Mesenteric fat pad (tissue), 1 donor: ENCODE data around the gene PRRX2. TPM values are rescaled to one million over a fixed set of nuclear protein-coding genes. Genes with fewer than 3 reads are reported as not detected.
"Not testable (repeated sequence)": the region's sequence is repeated elsewhere in the genome, so short reads cannot be mapped to it uniquely, and the experiment has no call there.

Source experiments
- DNase-seq: peaks from one replicate; pipeline ENCODE4 v3.0.0-alpha.2; 2020; ENCODE audit warnings: low spot score
- total RNA-seq: library from RNA; stranded (reverse); fragmentation: NEBNext Ultra II Directional; extraction: Animal tissue kit (Norgen Biotek cat#: 25700); gene quantifications from one replicate; pipeline ENCODE4 v1.2.1, GENCODE V29; 2021
- donor health status: DM: yes; HTN: yes; CAD: no.

The PRRX2 gene
- total RNA-seq, 1 donor from 2014 or later: 8.5 TPM

- no peak for DNase-seq
Measured at GRCh38 chr9:129653823-129654553, 11.5 kb upstream of the PRRX2 start.

GRCh38 chr9:129654554-129655040 lies 10.8 kb upstream of the PRRX2 start:
- no peak for DNase-seq

- DNase-seq: no peak
Measured at GRCh38 chr9:129655154-129655553, 10.3 kb upstream of the PRRX2 start.

GRCh38 chr9:129655696-129656095 lies 9.8 kb upstream of the PRRX2 start:
- no peak for DNase-seq

- DNase-seq: no peak
Measured at GRCh38 chr9:129656795-129657390, 8.6 kb upstream of the PRRX2 start.

- DNase-seq: no peak
Measured at GRCh38 chr9:129661029-129661428, 4.4 kb upstream of the PRRX2 start.

- not testable (repeated sequence) for DNase-seq
Measured at GRCh38 chr9:129662239-129662638, 3.2 kb upstream of the PRRX2 start.

GRCh38 chr9:129664746-129665388 lies 580 bp upstream of the PRRX2 start:
- no peak for DNase-seq

- no peak for DNase-seq
Measured at GRCh38 chr9:129665814-129666520, 520 bp downstream of the PRRX2 start.

- no peak for DNase-seq
Measured at GRCh38 chr9:129666575-129666974, 1.1 kb downstream of the PRRX2 start.

GRCh38 chr9:129667378-129667777 lies 1.9 kb downstream of the PRRX2 start:
- no peak for DNase-seq

- no peak for DNase-seq
Measured at GRCh38 chr9:129667850-129668249, 2.4 kb downstream of the PRRX2 start.

GRCh38 chr9:129669141-129669718 lies 3.8 kb downstream of the PRRX2 start:
- DNase-seq: no peak

- no peak for DNase-seq
Measured at GRCh38 chr9:129669946-129670345, 4.5 kb downstream of the PRRX2 start.

- DNase-seq: no peak
Measured at GRCh38 chr9:129671065-129671464, 5.6 kb downstream of the PRRX2 start.

- DNase-seq: no peak
Measured at GRCh38 chr9:129671519-129671918, 6.1 kb downstream of the PRRX2 start.

- DNase-seq: no peak
Measured at GRCh38 chr9:129672702-129673101, 7.3 kb downstream of the PRRX2 start.

GRCh38 chr9:129673602-129674001 lies 8.2 kb downstream of the PRRX2 start:
- DNase-seq: no peak

- DNase-seq: no peak
Measured at GRCh38 chr9:129674229-129674628, 8.8 kb downstream of the PRRX2 start.

- DNase-seq: no peak
Measured at GRCh38 chr9:129675620-129676019, 10.2 kb downstream of the PRRX2 start.

- DNase-seq: no peak
Measured at GRCh38 chr9:129676287-129676686, 10.8 kb downstream of the PRRX2 start.
